DMS153 treated with DMSO at 0.1 percent for 48 hours (cell line): Measurements from ENCODE around the gene DHX32.
A peak's percentile ranks its signal among the peaks of the same experiment; 100 is the strongest.

Source experiments
- DNase-seq: peaks from one replicate; lab custom pipeline; 2025; ENCODE audit not compliant: unreplicated experiment; lab: John Stamatoyannopoulos, UW

The DHX32 gene

GRCh38 chr10:125808047-125808446 lies 73.0 kb downstream of the DHX32 start:
- DNase-seq, result no peak

DNA sequence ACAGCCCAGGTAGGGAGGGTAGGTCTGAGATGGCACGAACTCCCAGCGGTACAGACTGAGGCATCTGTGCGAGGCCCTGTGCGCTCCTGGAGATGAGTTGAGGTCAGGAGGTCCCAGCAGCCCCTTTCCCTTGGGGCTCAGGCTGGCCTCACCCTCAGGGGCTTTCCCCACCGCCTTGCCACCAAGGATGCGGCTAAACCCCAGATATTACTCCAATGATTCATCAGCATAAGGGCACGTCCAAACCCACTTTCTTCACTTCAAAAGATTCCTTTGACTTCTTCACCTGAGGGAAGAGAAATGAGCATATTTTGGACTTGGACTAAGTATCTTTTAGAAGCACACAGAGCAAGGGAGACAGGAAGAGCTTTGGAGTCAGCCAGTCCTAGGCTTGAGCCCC lies 78.4 kb downstream of the DHX32 start:
- no peak for DNase-seq

DNA sequence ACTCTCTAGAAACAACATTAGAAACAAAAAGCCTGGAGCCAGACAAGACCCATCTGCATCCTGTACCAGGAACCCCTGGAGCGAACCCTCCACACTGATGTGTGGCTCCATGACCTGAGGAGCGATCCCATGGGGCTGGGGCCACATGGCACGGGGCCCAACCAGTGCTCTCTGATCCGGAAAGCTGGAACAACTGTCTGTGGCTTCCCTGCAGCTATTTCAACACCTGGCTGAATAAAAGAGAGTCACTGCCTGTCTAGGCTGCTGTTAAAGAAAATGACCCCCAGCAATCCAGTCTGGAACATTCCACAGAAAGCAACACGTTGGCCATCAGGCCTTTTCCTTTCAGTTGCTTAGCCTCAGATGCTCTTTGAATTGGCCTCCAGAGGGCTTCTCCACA lies 79.0 kb downstream of the DHX32 start:
- no peak for DNase-seq

- DNase-seq, result no peak
Observed at GRCh38 chr10:125801574-125801973, 79.5 kb downstream of the DHX32 start.

DNA sequence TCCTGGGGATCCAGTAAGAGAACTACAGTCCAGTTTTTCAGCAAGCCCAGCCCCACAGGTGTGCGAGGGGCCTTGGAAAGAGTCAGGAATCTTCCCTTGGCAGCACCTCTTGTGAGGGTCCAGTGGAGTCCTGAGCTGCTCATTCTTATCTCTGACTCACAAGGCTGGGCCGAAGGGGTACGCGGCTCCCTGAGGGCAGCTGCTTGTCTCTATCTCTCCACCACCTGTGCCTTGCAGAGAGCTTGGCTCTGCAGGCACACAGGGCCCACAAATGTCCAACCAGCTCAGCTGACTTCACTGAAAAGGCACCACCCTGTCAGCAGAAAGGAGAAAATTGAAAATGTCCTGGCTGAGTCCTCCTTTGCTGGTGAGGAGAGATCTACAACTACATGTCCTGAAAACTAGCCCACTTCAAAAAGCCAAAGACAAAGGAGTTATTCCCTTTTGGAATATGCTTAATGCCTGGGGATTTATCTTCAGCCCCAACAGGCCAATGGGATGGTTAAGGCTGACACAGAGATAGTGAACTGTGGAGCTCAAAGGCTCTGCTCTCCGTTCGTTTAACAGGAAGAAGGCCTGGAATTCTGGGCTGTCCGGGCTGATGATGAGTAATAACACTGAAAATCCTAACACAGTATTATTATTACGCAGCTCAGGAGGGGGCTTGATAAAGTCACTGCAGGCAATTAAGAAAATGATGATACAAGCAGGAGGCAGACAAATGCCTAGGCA lies 81.5 kb downstream of the DHX32 start:
- no peak for DNase-seq

DNA sequence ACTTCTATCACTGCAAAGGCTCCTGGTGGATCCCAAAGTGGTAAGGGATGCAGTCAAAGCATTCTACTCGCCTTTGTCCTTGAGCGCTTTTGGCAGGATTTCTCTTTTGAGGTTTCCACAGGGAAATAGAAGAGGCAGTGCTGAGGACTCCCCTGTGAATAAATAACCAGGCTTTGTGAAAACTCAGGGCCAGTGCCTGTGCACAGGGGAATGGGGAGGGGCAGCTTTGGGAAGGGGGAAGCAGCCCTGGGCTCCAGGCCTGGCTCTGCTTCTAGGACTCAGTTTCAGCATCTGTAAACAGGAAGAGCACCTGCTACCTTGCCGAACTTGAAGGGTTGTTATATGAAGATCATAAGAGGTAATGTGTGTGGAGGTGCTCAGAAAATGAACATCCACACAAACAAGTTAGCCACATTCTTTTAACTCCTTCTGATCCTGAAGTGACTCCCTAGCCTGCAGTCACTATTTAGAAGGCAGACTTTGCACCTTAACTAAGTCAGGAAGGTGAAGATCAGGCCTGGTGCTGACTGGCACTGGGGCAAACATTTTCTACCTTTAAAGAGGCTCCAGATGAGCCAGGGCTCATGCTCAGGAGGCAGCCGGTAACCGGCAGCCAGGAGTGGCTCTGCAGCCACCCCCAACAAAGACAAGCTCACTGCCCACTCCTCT lies 83.0 kb downstream of the DHX32 start:
- DNase-seq, result peak; percentile 15

DNA sequence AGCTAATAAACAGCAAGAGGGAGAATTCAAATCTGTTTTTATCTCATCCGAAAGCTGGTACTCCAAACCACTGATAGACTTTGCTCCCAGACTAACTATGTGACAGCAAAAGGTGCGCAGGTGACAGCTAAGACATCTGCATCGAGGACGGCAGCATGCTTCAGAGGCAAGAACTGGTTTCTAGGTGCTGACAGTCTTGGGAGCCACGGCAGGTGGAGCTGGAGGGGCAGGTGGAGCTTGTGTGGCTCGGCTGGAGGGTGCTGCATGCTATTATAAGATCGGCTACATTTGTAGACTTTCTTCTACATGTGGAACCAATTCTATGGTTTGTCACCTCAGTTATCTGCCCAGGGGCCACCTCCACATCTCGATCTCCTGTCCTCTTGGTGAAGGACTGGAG lies 83.7 kb downstream of the DHX32 start:
- DNase-seq, result no peak

DNA sequence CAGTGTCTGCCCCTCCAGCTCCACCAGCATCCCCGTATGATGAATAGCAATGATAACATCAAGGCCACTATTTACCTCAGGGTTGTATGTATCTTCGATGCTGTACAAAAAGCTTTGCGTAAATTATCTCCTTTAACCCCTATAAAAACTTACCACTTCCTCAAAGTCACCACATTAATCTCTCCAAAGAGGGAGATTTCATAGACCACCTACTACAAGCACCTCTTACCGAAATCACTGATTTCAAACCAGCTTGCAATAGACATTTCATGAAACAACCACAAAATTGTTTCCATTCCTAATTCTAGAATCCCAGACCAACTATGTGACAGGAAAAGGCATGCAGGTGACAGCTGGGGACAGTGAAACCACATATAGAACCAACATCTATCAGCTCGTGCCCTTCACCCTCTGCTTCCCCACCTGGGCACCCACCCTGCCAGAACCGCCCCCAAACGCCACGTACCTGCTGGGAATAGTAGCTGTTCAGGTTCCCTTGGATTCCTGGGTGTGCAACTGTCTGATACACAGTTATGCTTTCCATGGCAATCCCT lies 85.4 kb downstream of the DHX32 start:
- DNase-seq, result no peak

- DNase-seq, result no peak
Observed at GRCh38 chr10:125795128-125795527, 86.0 kb downstream of the DHX32 start.

DNA sequence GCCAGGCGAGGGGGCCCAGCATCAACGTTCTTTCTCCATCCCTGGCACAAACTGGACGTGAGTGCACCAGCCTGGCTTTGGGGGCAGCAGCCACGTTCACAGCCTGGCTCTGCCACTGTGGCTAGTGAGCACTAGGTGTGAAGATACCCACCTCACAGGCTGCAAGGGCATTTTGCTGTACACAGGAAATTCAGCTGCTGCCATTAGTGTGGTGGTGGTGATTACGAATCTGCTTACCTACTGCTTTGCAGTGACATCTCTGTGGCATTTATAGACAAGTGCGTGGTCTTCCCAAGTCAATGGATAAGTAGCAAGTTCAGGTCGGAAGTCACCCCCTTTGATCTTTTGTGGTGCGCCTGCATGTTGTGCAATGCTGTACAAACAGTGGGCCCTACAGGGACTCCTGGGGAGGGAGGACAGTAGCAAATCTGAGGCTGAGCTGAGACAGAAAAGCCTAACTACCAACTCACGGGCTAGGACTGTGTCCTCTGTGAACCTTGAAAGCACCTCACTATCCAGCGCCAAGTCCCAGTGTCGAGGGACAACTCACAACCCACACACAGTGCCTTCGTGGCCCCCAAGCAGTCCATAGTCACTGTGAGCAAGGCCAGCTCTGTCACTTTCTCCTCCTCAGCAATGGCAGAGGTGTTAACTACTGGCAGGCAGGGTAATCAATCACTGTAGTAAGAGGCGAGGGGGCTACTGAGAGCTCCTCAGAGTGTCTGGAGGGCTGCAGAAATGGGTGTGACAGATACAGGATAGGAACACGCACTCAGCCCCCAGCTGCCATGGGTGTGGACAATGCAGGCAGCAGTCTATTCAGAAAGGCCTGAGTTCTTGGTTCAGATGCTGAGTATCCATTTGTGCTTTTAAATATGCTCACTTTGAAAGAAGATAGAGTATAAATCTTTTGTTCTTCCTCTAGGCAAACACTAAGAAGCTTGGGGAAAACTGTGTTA lies 88.5 kb downstream of the DHX32 start:
- no peak for DNase-seq

GRCh38 chr10:125788156-125789034 lies 92.7 kb downstream of the DHX32 start:
- no peak for DNase-seq
